Brain pericyte (primary cell): ENCODE results near the gene TP63.

ENCODE experiments used
- DNase-seq: peaks from one replicate; pipeline ENCODE4 v3.0.0-alpha.2; 2012; ENCODE audit warnings: low read depth, low spot score

TP63 gene

DNA sequence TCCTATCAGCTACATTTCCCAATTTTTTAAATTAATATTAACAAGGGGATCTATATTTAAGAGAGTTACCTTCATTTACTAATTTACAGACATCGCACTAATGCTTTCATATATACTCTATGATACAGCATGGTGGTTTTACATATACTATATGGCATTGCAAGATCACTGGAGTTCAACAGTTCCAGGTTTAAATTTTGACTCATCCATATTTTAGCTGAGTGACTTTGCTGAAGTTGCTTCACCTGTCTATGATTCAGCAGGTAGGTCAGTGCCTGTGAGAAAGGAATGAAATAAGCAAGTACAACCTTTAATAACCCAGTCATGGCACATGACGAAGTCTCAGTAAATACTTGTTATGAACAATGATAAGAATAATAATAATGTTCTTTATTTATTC, 278.4 kb downstream of the TP63 start:
- DNase-seq: no peak

- no peak for DNase-seq
These were observed 279.8 kb downstream of the TP63 start for GRCh38 chr3:189911001-189911400.

- DNase-seq: no peak
These were observed 283.6 kb downstream of the TP63 start for GRCh38 chr3:189914799-189915198.

DNA sequence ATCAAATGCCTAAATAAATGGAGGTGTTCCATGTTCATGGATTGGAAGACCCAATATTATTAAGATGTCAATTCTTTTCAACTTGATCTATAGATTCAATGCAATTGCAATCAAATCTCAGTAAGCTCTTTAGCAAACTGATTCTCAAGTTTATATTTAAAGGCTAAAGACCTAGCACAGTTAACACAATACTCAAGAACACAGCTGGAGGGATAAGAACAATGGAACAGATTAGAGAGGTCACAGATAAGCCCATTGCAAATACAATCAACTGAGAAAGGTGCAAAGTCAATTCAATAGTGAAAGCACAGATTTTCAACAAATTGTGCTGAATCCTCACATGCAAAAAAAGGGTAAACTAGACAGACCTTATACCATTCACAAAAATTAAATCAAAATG, 290.6 kb downstream of the TP63 start:
- DNase-seq: no peak

GRCh38 chr3:189927975-189928895, 297.0 kb downstream of the TP63 start:
- no peak for DNase-seq

- no peak for DNase-seq
These were observed 305.2 kb downstream of the TP63 start for GRCh38 chr3:189936201-189936945.

DNA sequence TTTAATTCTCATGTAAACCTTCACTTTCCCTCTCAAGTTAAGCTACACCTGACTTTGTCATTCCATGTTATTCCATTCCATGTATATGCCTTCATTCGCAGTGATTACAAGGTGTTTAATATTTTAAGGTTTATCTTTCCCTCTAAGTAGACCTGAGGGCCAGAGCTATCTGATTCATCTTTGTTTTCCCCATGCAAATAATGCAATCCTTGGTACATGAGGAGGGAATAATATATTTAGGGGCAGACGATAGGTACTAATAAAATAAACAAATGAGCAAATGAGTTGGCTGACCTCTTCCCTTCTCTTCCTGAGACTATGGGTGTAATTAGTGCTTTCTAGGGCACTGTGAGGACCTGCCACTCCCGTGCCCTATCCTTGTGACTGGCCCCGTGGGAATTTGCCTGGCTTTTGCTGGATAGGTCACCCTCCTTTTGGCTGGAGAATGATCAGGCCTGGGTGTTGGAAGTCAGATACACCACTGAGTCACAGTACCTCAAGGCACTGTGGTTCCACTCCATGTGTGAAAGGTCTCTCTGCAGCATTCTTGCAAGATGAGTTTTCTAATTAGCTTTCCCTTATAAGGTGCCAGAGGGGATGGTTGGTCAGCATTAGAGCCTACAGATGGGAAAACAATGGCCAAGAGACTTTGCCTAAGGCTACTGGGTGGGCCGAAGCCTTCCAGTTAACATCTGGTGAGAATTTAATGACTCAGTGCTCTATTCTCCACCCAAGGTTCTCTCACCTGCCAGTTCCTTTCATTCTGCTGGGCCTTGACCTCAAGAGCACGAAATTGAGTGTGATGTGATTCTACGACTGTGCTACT, 306.3 kb downstream of the TP63 start:
- no peak for DNase-seq

- no peak for DNase-seq
These were observed 309.9 kb downstream of the TP63 start for GRCh38 chr3:189941125-189941524.

- no peak for DNase-seq
These were observed 310.5 kb downstream of the TP63 start for GRCh38 chr3:189941679-189942078.

DNA sequence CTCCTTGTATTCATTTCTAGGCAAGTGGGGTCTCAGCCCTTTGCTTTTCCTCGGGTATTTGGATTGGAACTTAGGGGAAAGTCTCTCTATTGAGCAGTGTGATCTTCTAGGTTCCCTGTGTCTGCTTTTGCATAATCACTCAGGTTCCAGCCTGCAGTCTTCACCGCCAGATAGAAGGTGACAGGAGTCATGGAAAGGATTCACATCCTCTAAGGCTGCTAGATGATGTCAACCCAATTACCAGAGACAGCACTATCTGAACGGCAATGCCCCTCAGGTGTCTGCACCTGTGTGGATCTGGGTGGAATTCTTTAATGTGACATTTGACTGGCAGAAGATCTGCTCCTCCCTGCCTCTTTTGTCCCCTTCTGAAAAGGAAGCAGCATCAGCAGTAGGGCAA, 311.8 kb downstream of the TP63 start:
- no peak for DNase-seq

- no peak for DNase-seq
These were observed 313.3 kb downstream of the TP63 start for GRCh38 chr3:189944285-189945145.

DNA sequence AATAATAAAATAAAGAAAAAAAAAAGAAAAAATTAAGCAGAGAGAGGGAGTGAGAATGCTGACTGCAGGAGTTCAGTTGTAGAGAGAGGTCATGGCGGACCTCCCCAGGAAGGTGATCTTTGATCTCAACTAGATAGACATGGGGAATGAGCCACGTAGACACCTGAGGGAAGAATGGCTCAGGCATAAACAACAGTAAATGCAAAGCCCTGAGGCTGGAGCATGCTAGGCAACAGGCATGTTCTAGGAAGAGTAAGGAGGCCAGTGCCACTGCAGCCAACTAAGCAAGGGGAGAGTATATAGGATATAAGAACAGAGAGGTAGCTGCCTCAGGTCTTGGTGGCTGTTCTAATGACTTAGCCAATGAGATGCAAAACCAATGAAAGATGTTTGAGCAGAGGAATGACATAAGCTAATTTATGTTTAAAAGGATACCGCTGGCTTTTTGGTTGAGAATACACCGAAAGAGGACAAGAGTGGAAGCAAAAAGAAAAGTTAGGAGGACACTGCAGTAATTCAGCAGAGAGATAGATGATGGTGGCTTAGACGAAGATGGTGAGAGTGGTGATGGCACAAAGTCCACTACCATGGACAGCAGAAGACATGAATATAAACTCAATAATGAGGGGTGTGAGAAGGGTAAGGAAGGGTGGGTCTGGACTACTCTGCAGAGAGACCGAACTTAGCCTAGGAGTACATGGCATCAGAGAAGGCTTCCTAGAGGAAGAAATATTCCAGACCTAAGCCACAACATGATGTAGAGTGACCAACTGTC, 314.9 kb downstream of the TP63 start:
- DNase-seq: no peak
